WI38 (cell line): Measurements from ENCODE around the gene MYMX.
"Not testable (repeated sequence)": the region's sequence is repeated elsewhere in the genome, so short reads cannot be mapped to it uniquely, and the experiment has no call there.

ENCODE experiments used
- H3K4me3 ChIP-seq: 2 replicates; pipeline ENCODE4 v1.5.1; 2011; ENCODE audit warnings: low read depth, mild to moderate bottlenecking, control low read depth, low read length
- CTCF ChIP-seq: IDR thresholded peaks from 2 replicates; pipeline ENCODE4 v1.5.1; 2012; ENCODE audit warnings: low read depth, mild to moderate bottlenecking, control low read depth, low read length

MYMX gene

GRCh38 chr6:44229376-44230033, 12.8 kb downstream of the MYMX start:
- no peak overlapping the region for H3K4me3 ChIP-seq
- TF ChIP-seq CTCF: no peak

GRCh38 chr6:44230034-44230675, 13.4 kb downstream of the MYMX start:
- no peak for TF ChIP-seq CTCF

GRCh38 chr6:44231426-44231825, 14.7 kb downstream of the MYMX start:
- H3K4me3 ChIP-seq: not testable (repeated sequence)

More at GRCh38 chr6:44230034-44230675, 13.4 kb downstream of the MYMX start:
- no peak overlapping the region for H3K4me3 ChIP-seq

- H3K4me3 ChIP-seq: no peak overlapping the region
- TF ChIP-seq CTCF: no peak
Observed at GRCh38 chr6:44232676-44233566, 16.2 kb downstream of the MYMX start.

- no peak for TF ChIP-seq CTCF
- H3K4me3 ChIP-seq: no peak overlapping the region
Observed at GRCh38 chr6:44233567-44234100, 16.9 kb downstream of the MYMX start.

- no peak overlapping the region for H3K4me3 ChIP-seq
- TF ChIP-seq CTCF: peak; percentile 86
Observed at GRCh38 chr6:44234101-44235025, 17.6 kb downstream of the MYMX start.

- no peak for TF ChIP-seq CTCF
Observed at GRCh38 chr6:44235269-44235668, 18.5 kb downstream of the MYMX start.

More at GRCh38 chr6:44235269-44235668, 18.5 kb downstream of the MYMX start:
- no peak overlapping the region for H3K4me3 ChIP-seq
